HG03045 (cell line): Measurements from ENCODE around the gene PHETA2.
"Not testable (repeated sequence)": the region's sequence is repeated elsewhere in the genome, so short reads cannot be mapped to it uniquely, and the experiment has no call there.

ENCODE experiments used
- ATAC-seq: cut with Tn5 transposase; IDR thresholded peaks from one replicate; pipeline ENCODE4 v1.9.1; 2021; ENCODE audit warnings: mild to moderate bottlenecking, moderate library complexity; ENCODE audit not compliant: unreplicated experiment

PHETA2 gene

DNA sequence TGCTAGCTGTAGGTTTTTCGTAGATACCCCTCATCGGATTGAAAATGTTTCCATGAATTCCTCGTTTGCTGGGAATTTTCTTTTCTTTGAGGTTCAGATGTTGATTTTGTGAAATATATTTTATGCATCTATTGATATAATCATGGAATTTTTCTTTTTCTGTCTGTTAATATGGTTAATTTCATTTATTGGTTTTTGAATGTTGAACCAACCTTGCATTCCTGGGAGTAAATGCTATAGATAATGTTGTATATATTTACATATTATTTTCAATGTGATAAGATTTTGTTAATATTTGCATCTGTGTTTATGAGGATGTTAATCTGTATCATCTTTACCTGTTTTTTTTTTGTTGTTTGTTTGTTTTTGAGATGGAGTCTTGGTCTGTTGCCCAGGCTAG is 27.2 kb downstream of the PHETA2 start:
- ATAC-seq = no peak

DNA sequence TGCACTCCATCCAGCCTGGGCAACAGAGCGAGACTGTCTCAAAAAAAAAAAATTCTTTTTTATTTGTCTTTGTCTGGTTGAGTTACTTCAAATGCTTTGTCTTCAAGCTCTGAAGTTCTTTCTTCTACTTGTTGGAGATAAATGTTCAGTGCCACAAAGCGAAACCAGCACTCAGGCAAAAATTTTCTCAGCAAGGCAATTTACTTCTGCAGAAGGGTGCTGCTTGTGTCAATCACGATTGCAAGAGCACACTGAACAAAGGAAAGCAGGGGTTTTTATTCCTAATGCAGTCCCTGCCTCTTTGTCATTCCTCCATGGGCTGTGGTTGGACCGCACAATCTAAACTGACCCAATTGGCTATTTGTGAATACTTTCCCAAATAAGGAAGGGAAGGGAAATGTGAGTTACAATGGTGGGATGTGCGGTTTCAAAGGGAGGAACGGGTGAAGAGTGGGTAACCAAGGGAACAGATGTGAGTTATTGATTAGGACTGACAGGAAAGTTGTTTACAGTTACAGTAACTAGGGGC is 30.3 kb downstream of the PHETA2 start:
- ATAC-seq = not testable (repeated sequence)

DNA sequence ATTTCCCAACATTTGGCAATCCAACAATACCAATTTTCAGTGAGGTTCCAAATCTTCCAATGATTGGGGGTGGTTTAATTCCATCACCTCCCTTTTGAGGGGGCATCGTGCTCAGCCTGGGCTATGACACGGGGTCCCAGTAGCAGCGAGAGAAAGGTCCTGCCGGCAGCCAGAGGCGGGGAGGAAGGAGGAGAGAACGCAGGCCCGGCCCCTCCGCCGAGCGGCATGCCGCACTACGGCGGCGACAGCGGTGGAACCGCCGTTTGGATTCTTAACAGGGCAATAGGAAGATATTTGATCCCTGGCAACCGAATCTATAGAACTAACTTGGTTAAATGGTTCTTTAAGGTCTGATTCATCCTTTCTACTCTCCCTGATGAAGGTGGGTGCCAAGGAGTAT is 34.8 kb downstream of the PHETA2 start:
- no peak for ATAC-seq

DNA sequence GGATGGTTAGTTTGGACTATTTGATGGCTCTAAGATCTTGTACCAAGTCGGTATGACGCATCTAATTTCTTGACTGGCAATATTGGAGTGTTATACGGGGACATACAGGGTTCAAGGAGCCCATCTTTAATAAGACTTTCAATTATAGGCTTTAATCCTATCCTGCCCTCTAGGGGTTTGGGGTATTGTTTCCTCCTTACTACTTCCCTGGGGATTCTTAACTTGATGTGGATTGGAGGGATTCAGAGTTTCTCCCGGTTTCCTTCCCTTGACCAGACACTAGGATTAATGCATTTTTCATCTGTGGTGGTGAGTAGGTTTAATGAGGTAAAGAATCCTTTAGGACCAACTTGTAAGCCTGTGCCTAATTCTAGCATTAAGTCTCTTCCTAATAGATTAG is 37.8 kb downstream of the PHETA2 start:
- no peak for ATAC-seq

DNA sequence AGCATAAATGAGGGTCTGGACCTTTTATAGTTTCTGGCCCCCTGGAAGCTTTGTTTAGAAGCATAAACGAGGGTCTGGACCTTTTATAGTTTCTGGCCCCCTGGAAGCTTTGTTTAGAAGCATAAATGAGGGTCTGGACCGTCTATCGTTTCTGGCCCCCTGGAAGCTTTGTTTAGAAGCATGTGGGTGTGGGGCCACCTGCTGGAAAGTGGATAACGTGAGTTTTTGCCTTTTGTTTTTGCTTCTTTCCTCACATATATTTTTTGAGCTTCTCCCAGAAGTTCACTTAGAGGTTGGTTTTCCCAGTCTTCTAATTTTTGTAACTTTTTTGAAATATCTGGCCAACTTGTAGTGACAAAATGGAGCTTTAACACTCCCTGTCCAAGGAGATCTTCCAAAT is 38.7 kb downstream of the PHETA2 start:
- ATAC-seq = not testable (repeated sequence)

DNA sequence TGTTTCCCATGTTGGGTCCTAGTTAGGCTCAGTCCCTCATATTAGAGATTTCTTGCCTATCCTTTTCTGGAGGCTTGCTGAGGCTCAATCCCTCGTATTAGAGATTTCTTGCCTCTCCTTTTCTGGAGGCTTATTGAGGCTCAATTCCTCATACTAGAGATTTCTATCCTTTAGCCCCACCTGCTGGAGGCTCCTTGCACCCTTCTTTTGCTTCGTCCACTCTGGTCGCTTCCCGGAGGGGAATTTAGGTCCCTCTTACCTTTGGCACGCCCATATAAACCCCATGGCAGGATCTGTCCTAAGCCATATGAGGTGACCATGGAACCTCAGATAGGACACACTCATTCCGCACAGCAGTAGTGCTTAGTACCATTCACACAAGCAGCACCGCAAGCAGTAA is 40.7 kb downstream of the PHETA2 start:
- no peak for ATAC-seq

DNA sequence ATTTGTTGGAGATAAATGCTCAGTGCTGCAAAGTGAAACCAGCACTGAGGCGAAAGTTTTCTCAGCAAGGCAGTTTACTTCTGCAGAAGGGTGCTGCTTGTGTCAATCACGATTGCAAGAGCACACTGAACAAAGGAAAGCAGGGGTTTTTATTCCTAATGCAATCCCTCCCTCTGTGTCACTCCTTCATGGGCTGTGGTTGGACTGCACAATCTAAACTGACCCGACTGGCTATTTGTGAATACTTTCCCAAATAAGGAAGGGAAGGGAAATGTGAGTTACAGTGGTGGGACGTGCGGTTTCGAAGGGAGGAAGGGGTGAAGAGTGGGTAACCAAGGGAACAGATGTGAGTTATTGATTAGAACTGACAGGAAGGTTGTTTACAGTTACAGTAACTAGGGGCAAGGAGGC is 41.4 kb downstream of the PHETA2 start:
- not testable (repeated sequence) for ATAC-seq

DNA sequence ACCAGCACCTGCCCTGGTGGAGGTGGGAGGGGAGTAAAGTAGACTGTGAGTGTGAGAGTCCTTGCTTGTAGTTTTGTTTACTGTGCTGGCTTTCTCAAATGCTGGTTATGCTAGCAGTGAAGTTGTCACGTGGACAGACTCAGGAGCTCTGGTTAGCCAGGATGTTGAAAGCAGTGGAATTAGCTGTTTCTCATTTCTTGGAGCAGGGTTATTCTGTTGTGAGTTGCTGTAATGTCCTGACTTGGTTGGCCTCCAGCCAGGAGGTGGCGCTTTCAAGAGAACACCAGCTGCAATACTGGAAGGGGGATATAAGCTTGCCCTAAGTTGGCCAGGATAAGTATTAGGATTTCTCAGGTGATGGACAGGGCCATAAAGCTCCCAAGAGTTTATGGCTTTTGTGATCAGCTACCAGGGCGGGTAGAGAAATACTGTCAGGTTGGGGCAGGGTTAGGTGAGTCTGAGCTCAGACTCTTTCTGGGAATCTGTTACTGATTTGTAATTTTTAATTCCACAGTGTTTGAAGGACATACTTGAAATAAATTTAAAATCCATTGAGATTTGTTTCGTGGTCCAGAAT is 42.9 kb downstream of the PHETA2 start:
- no peak for ATAC-seq

DNA sequence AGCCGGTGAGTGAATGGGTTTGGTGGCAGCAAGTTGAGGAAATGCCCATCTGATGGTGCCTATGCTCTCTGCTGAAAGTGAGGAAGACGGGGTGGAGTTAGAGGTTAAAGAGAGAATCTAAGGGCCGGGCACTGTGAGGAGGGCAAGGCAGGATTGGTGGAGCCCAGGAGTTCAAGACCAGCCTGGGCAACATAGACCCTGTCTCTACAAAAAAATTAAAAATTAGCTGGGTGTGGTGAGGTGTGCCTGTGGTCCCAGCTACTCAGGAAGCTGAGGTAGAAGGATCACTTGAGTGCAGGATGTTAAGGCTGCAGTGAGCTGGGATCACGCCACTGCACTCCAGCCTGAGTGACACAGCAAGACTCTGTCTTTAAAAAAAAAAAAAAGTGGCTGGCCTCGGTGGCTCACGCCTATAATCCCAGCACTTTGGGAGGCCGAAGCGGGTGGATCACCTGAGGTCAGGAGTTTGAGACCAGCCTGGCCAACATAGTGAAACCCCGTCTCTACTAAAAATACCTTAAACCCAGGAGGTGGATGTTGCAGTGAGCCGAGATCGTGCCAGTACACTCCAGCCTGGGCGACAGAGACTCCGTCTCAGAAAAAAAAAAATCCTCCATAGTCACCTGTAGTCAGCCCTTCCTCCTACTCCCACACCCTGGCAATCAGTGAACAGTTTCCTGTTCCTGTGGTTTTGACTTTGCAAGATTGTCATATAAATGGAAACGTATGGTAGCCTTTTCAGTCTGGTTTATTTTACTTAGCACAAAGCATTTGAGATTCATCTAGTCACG is 46.4 kb downstream of the PHETA2 start:
- not testable (repeated sequence) for ATAC-seq

DNA sequence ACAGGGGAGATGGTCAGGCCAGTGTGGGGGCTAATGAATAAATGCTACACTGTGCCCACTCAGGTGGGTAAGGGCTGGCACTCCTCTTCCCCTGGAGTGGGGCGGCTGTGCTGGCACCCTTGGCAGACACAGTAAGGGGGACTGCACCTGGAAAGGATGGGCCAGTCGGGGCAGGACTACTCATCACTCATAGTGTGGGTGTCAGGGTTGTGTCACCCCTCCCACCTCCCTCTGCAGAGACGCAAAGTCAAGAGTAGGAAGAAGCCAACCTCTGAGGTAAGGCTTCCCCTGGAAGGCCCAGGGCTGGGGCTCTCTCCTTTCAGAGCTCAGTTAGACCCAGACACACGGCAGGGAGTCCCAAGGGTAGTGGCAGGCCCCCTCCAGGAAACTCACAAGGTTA is 49.5 kb downstream of the PHETA2 start:
- ATAC-seq = not testable (repeated sequence)

DNA sequence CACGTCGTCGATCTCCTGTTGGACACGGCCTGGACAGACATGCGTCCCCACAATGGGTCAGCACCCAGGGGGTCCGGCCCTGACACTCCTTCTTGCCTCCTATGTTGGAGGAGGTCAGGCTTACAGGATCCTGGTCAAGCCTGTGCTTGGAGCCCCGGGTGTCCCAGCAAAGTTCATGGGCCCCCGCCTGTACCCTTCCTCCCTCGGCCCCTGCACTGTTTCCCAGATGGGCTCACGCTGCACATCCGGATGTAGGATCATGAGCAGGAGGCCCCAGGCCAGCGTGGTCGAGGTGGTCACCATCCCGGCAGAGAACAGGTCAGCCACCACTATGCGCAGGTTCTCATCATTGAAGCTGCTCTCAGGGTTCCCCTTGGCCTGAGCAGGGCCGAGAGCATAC is 53.6 kb downstream of the PHETA2 start:
- ATAC-seq = no peak

DNA sequence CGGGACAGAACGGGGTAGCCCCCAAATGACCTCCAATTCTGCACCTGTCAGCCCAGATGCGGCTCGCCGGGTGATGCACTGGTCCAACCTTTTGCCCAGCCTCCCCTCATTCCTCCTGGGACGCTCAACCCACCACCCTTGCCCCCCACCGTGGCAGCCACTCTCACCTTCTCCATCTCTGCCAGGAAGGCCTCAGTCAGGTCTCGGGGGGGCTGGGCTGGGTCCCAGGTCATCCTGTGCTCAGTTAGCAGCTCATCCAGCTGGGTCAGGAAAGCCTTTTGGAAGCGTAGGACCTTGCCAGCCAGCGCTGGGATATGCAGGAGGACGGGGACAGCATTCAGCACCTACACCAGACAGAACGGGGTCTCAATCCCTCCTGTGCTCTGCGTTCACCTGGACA is 54.0 kb downstream of the PHETA2 start:
- not testable (repeated sequence) for ATAC-seq
